Liver (tissue), 3 donors: ENCODE results near the gene CD96.

ENCODE experiments used
- CTCF ChIP-seq: fragments of 150-350 bp; IDR thresholded peaks from 2 replicates; pipeline ENCODE4 v1.5.1; 2017; ENCODE audit warnings: improper control_type of control experiment, low read depth, low read length; ENCODE audit not compliant: missing input control
- FOXA1 ChIP-seq: IDR thresholded peaks from 2 replicates; pipeline ENCODE4 v1.6.1; 2016; ENCODE audit warnings: antibody characterized with exemption
- JUND ChIP-seq, 2 donors: IDR thresholded peaks; 2 replicates each; pipeline ENCODE4 v1.6.1; 2016; ENCODE audit warnings: antibody characterized with exemption in 2 of 2
- MAX ChIP-seq: IDR thresholded peaks from 2 replicates; pipeline ENCODE4 v1.6.1; 2016; ENCODE audit warnings: antibody characterized with exemption
- YY1 ChIP-seq: IDR thresholded peaks from 2 replicates; pipeline ENCODE4 v1.6.1; 2016; ENCODE audit warnings: antibody characterized with exemption, mild to moderate bottlenecking
- donor health status: healthy.
- donor health status: healthy.

GRCh38 chr3:111613294-111613693, 71.3 kb downstream of the CD96 start:
- TF ChIP-seq JUND (IDR thresholded peaks at IDR 0.05) (no peak), CTCF (no peak), MAX (no peak), FOXA1 (no peak), YY1 (no peak)
